ENCODE data around the gene SSUH2.

DNA sequence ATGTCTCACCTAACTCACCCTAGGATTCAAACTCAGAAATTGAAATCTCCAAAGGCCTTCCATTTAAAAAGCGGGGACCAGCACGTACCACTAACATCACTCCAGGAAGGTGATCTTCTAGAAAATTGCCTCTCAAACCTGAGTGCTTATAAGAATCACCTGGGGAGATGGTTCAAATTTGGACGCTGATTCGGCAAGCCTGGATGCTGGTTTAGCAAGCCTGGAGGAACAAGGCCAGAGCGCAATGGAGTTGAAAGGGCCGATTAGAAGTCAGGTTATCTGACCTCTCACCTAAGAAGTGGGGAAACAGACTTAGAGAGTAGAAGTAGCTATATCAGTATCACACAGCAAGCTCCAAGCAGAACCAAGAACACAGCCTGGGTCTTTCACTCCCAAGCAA is 68.2 kb downstream of the SSUH2 start:
- TF ChIP-seq, protein P1, sequence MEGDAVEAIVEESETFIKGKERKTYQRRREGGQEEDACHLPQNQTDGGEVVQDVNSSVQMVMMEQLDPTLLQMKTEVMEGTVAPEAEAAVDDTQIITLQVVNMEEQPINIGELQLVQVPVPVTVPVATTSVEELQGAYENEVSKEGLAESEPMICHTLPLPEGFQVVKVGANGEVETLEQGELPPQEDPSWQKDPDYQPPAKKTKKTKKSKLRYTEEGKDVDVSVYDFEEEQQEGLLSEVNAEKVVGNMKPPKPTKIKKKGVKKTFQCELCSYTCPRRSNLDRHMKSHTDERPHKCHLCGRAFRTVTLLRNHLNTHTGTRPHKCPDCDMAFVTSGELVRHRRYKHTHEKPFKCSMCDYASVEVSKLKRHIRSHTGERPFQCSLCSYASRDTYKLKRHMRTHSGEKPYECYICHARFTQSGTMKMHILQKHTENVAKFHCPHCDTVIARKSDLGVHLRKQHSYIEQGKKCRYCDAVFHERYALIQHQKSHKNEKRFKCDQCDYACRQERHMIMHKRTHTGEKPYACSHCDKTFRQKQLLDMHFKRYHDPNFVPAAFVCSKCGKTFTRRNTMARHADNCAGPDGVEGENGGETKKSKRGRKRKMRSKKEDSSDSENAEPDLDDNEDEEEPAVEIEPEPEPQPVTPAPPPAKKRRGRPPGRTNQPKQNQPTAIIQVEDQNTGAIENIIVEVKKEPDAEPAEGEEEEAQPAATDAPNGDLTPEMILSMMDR (conservative IDR thresholded peaks at IDR 0.05; ENCODE audit: low read length) = no peak
- TF ChIP-seq EZH2phosphoT487 (IDR thresholded peaks at IDR 0.05; ENCODE audit: borderline replicate concordance, low read depth, low read length) = no peak

Measured in OCI-LY7 (cell line).